NK-92 (cell line): ENCODE data around the gene GALR1.
"Not testable (repeated sequence)": the region's sequence is repeated elsewhere in the genome, so short reads cannot be mapped to it uniquely, and the experiment has no call there.

Experiments
- DNase-seq: peaks from one replicate; lab custom pipeline; 2025; ENCODE audit not compliant: unreplicated experiment; lab: John Stamatoyannopoulos, UW

GALR1 gene

GRCh38 chr18:77249569-77250500, at the start of gene GALR1:
GALR1 (plus strand) TSS chr18:77249848; CDS start chr18:77250549, 701 bp downstream.
- DNase-seq: no peak

DNA sequence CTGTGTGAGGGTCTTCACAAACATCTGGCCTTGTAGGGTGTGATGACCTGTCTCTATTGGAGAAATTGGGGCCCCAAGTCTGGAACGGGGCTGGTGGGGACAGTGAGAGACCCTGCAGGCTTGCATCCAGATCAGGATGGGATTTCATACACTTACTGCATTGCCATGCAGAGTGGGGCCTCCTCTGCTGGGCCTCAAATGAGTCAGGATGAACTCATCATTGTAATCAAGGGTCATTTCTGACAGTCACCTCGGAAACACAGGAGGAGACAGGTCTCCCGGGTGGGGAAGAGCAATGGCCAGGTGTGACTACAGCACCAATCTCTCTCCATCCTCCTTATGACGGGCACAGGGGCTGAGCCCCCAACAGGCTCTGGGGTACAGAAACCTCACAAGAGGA, 48.1 kb upstream of the GALR1 start:
- no peak for DNase-seq

- DNase-seq: no peak
Measured at GRCh38 chr18:77202329-77202728, 47.3 kb upstream of the GALR1 start.

- DNase-seq: no peak
Measured at GRCh38 chr18:77203071-77203470, 46.6 kb upstream of the GALR1 start.

DNA sequence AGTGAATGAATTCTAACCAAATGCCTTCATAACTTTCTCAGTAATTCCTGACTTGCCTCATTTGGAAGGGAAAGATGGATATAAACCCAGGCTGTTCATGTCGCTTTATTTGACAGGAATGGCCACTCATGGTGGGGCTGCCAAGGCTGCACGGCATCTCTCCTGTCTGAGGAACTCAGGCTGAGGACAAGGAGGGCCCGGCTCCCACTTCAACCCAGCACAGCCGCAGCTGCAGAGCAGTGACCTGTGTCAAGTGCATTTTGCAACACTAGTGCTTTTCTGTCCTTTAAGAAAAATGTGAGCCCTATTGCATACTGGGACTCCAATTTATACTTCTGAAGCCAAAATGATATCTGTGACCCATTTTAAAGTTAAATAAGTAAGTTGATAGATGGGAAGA, 45.8 kb upstream of the GALR1 start:
- no peak for DNase-seq

- no peak for DNase-seq
Measured at GRCh38 chr18:77205769-77206168, 43.9 kb upstream of the GALR1 start.

- no peak for DNase-seq
Measured at GRCh38 chr18:77206676-77207374, 42.8 kb upstream of the GALR1 start.

GRCh38 chr18:77207540-77207939, 42.1 kb upstream of the GALR1 start:
- no peak for DNase-seq

- DNase-seq: no peak
Measured at GRCh38 chr18:77208964-77209363, 40.7 kb upstream of the GALR1 start.

DNA sequence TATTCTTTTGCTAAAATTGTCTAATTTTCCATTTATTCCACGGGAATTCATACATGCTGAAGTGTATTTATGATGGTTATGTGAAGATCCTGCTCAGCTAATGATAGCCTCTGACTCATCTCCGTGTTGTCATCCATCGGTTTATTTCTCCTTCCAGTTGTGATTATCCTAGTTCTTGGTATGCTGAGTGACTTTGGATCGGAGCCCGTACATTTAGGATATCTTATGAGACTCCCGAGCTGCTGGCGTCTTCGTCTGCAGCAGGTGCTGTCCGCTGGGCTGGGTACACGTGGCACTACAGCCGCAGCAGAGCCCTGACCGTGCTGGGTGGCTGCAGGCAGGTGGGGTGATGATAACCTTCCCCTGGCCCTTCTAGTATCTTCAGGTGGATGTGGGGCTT, 40.1 kb upstream of the GALR1 start:
- no peak for DNase-seq

DNA sequence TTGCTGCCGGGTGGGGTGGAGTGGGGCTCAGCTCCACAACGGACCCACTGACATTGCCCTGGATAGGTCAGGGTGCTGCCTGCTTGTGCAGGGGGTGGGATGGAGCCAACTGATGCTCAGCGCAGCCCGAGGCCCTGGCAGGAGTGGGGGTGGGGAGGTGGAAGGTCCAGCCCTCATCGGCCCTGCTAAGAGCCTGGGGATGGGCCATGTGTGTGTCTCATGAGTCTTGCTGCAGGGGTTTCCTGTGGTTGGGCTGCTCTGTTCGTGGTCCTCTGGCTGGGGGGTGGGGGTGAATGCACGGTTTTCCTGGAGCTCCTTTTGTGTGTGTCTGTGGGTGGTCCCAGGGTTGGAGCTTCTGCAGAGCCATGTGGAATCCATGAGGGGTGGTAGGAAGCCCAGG, 39.4 kb upstream of the GALR1 start:
- DNase-seq: no peak

- DNase-seq: no peak
Measured at GRCh38 chr18:77218642-77219041, 31.0 kb upstream of the GALR1 start.

- DNase-seq: no peak
Measured at GRCh38 chr18:77220726-77221125, 28.9 kb upstream of the GALR1 start.

- DNase-seq: no peak
Measured at GRCh38 chr18:77222464-77222863, 27.2 kb upstream of the GALR1 start.

DNA sequence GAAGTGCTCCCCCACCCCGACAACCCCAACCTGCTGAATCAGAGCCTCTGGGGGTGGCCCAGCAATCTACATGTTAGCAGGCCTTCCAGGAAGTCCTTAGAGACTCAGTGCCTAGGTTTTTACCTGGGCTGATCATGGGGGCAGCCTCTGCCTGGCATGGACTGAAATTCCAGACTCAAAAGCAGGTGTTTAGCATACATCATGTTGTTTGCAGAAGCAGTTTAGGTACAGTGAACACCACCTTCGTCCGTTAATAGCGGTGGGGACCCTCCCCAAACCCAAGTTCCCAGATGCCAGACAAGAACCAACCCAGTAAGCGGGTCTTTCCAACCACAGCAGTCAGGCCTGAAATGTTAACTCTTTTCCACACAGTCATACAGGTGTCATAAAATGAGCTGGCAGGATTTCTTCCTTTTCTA, 26.4 kb upstream of the GALR1 start:
- DNase-seq: no peak

DNA sequence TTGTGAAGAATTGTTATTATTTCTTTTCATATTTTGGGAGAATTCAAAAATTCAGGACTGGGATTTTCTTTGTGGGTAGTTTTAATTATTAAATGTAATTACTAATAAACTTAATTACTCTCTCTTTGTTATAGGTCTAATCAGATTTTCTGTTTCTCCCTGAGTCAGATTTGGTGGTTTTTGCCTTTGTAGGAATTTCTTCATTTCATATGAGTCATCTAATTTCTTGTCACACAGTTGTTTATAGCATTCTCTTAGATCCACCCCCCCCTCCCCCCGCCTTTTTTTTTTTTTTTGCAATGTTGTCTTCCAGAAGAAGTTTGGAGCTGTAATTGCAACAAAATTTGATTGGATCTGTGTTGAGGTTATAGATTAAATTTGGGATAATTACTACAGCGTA, 26.0 kb upstream of the GALR1 start:
- no peak for DNase-seq

DNA sequence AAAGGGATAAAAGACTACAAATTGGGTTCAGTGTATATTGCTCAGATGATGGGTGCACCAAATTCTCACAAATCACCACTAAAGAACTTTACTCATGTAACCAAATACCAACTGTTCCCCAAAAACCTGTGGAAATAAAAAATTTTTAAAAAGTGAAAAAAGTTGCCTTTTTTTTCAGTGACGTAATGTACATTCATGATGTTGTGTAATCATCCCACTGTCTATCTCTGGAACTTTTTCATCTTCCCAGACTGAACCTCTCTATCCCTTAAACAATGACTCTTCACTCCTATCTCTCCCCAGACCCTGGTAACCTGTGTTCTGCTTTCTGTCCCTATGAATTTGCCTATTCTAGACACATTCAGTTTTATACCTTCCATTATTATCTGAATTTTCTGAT, 19.0 kb upstream of the GALR1 start:
- DNase-seq: no peak

- DNase-seq: no peak
Measured at GRCh38 chr18:77234504-77235365, 14.9 kb upstream of the GALR1 start.

DNA sequence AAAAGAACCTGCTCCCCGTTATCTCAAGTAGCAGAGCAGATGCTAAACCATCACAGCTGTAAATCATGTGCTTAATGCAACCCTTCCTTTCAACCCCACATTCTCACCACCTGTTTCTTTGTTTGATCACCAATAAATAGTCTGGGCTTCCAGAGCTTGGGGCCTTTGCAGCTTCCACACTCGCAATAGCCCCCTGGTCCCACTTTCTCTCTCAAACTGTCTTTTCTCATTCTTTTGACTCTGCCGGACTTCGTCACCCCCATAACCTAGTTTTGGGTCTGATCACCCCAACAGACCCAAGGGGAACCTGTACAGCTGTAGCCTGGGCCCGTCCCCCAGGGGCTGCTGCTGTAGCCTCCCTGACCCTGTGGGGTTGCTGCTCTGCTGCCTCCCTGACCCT, 10.4 kb upstream of the GALR1 start:
- not testable (repeated sequence) for DNase-seq

DNA sequence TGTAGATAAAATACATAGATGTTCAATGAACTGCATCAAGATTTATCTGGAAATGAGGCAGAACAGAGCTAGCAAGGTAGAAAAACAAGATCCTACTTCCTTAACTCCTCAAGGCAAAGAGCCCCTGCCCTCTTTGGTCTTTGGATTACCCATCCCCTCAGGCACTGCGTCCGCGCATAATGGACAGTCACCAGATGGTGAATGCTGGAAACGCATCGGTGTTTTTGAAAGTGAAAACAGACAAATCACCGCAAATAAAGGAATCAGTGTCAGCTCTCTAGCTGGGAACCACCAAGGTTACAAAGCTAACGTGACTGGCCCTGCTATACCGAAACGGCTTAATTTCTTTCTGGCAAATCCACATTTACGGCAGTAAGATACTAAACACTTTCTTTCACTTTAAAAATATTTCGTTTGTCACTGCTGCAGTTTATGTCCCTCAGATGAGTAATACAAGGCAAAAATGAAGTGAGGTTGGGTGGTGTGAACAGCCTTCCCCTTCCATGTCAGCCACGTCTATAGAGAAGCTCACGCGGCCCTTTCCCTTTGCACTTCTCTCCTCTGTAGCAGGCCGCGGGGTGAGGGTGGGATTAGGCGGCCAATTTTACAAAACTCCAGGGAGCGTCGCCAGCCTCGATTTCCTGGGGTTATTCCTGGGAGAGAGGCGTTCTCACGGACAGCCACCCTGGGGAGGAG, 627 bp upstream of the GALR1 start:
- no peak for DNase-seq

- no peak for DNase-seq
Measured at GRCh38 chr18:77250501-77250925, 865 bp downstream of the GALR1 start.
